GM06990 (cell line): Measurements from ENCODE around the gene UGGT1.

ENCODE experiments used
- DNase-seq: peaks from one replicate; pipeline ENCODE4 v3.0.0-alpha.2; 2011; ENCODE audit not compliant: insufficient read length; ENCODE audit errors: extremely low read depth
- H3K27me3 ChIP-seq: replicated peaks from 2 replicates; pipeline ENCODE4 v1.6.0; 2011; ENCODE audit warnings: low read length; ENCODE audit not compliant: control insufficient read depth, insufficient read depth
- H3K36me3 ChIP-seq: 2 replicates; pipeline ENCODE4 v1.5.1; 2011; ENCODE audit warnings: low read length; ENCODE audit not compliant: control insufficient read depth, insufficient read depth
- H3K4me3 ChIP-seq: replicated peaks from 2 replicates; pipeline ENCODE4 v1.5.1; 2011; ENCODE audit warnings: low read depth, mild to moderate bottlenecking, control low read depth, low read length
- CTCF ChIP-seq: IDR thresholded peaks from 2 replicates; pipeline ENCODE4 v1.5.1; 2011; ENCODE audit warnings: low read length, control low read depth, mild to moderate bottlenecking, inconsistent platforms; ENCODE audit not compliant: insufficient read depth, poor library complexity, severe bottlenecking

Gene UGGT1

GRCh38 chr2:128166746-128167353 lies 75.8 kb downstream of the UGGT1 start:
- no peak for TF ChIP-seq CTCF
- H3K4me3 ChIP-seq: no peak overlapping the region
- no peak for DNase-seq
- H3K27me3 ChIP-seq: no peaks in the 10 kb centered on the region
- peaks cover 25% of the 10 kb centered on the region for H3K36me3 ChIP-seq

- peaks cover 23% of the 10 kb centered on the region for H3K36me3 ChIP-seq
- TF ChIP-seq CTCF: no peak
- H3K4me3 ChIP-seq: no peak overlapping the region
- H3K27me3 ChIP-seq: no peaks in the 10 kb centered on the region
- no peak for DNase-seq
Measured at GRCh38 chr2:128169094-128169493, 78.1 kb downstream of the UGGT1 start.

GRCh38 chr2:128169497-128169896 lies 78.5 kb downstream of the UGGT1 start:
- Histone ChIP-seq H3K27me3 (no peaks in the 10 kb centered on the region), H3K4me3 (no peak overlapping the region), H3K36me3 (peaks cover 23% of the 10 kb centered on the region)
- TF ChIP-seq CTCF: no peak
- DNase-seq: no peak

GRCh38 chr2:128169933-128170709 lies 79.1 kb downstream of the UGGT1 start:
- Histone ChIP-seq H3K4me3 (no peak overlapping the region), H3K27me3 (no peaks in the 10 kb centered on the region), H3K36me3 (peaks cover 24% of the 10 kb centered on the region)
- DNase-seq: no peak
- no peak for TF ChIP-seq CTCF

GRCh38 chr2:128170776-128171175 lies 79.8 kb downstream of the UGGT1 start:
- H3K4me3 ChIP-seq: no peak overlapping the region
- no peak for TF ChIP-seq CTCF
- no peaks in the 10 kb centered on the region for H3K27me3 ChIP-seq
- H3K36me3 ChIP-seq: peaks cover 27% of the 10 kb centered on the region
- DNase-seq: no peak
